Transverse colon (tissue), 3 donors: ENCODE measurements around the gene C2orf49.

Experiments used
- CTCF ChIP-seq, 5 experiments: fragments of 200-600 bp in 3 of 5; fragments of 450-650 bp in 2 of 5; sonication (generic) in 3 of 5; IDR thresholded peaks; 1 replicate in 2 of 5; 2 replicates in 3 of 5; pipeline ENCODE4 v1.5.1; 2016 to 2017; ENCODE audit warnings: antibody characterized with exemption in 5 of 5, inconsistent platforms in 3 of 5, mild to moderate bottlenecking in 2 of 5, moderate library complexity in 1 of 5
- POLR2A ChIP-seq: fragments of 450-650 bp; IDR thresholded peaks from one replicate; pipeline ENCODE4 v1.6.1; 2016; ENCODE audit warnings: antibody characterized with exemption, mild to moderate bottlenecking, moderate library complexity

- no peak for TF ChIP-seq POLR2A
- TF ChIP-seq CTCF (IDR thresholded peaks at IDR 0.05), result no peak
Observed at GRCh38 chr2:105387225-105387624, 49.9 kb downstream of the C2orf49 start.
